Measurements from ENCODE around the gene P3R3URF. TPM values are rescaled to one million over a fixed set of nuclear protein-coding genes. Genes with fewer than 3 reads are reported as not detected.

P3R3URF gene
- total and polyA plus RNA-seq, 4 donors, result not detected

GRCh38 chr1:46193285-46193684, 17.0 kb upstream of the P3R3URF start:
- Histone ChIP-seq H3K9ac (ENCODE audit: low read depth in 1 of 2, low read length in 2 of 2) (no peak overlapping the region), H3K4me3 (ENCODE audit: low read depth in 1 of 3, low read length in 3 of 3) (no peak overlapping the region), H3K27me3 (ENCODE audit: control insufficient read depth in 4 of 4, insufficient read depth in 4 of 4, low read length in 3 of 4) (no peaks in the 10 kb centered on the region), H3K4me1 (ENCODE audit: control insufficient read depth in 4 of 4, insufficient read depth in 4 of 4, low read length in 3 of 4) (peaks cover 2 to 48% (median 29%) of the 10 kb centered on the region in 4 donors), H3K27ac (ENCODE audit: low read depth in 1 of 2, low read length in 2 of 2) (no peak overlapping the region), H3K36me3 (ENCODE audit: control insufficient read depth in 4 of 4, insufficient read depth in 3 of 4, low read depth in 1 of 4, low read length in 3 of 4) (peaks cover 9 to 38% (median 29%) of the 10 kb centered on the region in 4 donors), H3K9me3 (ENCODE audit: control insufficient read depth in 4 of 4, low read length in 3 of 4) (no peaks in the 10 kb centered on the region)
- DNase-seq (ENCODE audit: low spot score), result no peak
- 98% methylated on average over 7 of the region's 7 CpGs for WGBS
- TF ChIP-seq, protein P1, sequence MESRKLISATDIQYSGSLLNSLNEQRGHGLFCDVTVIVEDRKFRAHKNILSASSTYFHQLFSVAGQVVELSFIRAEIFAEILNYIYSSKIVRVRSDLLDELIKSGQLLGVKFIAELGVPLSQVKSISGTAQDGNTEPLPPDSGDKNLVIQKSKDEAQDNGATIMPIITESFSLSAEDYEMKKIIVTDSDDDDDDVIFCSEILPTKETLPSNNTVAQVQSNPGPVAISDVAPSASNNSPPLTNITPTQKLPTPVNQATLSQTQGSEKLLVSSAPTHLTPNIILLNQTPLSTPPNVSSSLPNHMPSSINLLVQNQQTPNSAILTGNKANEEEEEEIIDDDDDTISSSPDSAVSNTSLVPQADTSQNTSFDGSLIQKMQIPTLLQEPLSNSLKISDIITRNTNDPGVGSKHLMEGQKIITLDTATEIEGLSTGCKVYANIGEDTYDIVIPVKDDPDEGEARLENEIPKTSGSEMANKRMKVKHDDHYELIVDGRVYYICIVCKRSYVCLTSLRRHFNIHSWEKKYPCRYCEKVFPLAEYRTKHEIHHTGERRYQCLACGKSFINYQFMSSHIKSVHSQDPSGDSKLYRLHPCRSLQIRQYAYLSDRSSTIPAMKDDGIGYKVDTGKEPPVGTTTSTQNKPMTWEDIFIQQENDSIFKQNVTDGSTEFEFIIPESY (IDR thresholded peaks at IDR 0.05), result no peak
- TF ChIP-seq EGR1 (IDR thresholded peaks at IDR 0.05; ENCODE audit: low read depth in 2 of 2) (no peak), HNF4A (conservative IDR thresholded peaks at IDR 0.05) (no peak), FOXA2 (IDR thresholded peaks at IDR 0.05) (no peak), ATF3 (IDR thresholded peaks at IDR 0.05) (no peak), JUND (IDR thresholded peaks at IDR 0.05) (no peak), RXRA (IDR thresholded peaks at IDR 0.05) (no peak), TAF1 (conservative IDR thresholded peaks at IDR 0.05) (no peak), YY1 (IDR thresholded peaks at IDR 0.05) (no peak), SP1 (IDR thresholded peaks at IDR 0.05) (no peak), HNF4G (IDR thresholded peaks at IDR 0.05) (no peak), RAD21 (IDR thresholded peaks at IDR 0.05) (no peak), NR2F2 (IDR thresholded peaks at IDR 0.05) (no peak)
- TF ChIP-seq, protein P2, sequence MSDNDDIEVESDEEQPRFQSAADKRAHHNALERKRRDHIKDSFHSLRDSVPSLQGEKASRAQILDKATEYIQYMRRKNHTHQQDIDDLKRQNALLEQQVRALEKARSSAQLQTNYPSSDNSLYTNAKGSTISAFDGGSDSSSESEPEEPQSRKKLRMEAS (IDR thresholded peaks at IDR 0.05), result no peak
- TF ChIP-seq, protein P3, sequence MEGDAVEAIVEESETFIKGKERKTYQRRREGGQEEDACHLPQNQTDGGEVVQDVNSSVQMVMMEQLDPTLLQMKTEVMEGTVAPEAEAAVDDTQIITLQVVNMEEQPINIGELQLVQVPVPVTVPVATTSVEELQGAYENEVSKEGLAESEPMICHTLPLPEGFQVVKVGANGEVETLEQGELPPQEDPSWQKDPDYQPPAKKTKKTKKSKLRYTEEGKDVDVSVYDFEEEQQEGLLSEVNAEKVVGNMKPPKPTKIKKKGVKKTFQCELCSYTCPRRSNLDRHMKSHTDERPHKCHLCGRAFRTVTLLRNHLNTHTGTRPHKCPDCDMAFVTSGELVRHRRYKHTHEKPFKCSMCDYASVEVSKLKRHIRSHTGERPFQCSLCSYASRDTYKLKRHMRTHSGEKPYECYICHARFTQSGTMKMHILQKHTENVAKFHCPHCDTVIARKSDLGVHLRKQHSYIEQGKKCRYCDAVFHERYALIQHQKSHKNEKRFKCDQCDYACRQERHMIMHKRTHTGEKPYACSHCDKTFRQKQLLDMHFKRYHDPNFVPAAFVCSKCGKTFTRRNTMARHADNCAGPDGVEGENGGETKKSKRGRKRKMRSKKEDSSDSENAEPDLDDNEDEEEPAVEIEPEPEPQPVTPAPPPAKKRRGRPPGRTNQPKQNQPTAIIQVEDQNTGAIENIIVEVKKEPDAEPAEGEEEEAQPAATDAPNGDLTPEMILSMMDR (IDR thresholded peaks at IDR 0.05; ENCODE audit: low read depth, low read length, missing input control), result no peak
- TF ChIP-seq, protein P4, sequence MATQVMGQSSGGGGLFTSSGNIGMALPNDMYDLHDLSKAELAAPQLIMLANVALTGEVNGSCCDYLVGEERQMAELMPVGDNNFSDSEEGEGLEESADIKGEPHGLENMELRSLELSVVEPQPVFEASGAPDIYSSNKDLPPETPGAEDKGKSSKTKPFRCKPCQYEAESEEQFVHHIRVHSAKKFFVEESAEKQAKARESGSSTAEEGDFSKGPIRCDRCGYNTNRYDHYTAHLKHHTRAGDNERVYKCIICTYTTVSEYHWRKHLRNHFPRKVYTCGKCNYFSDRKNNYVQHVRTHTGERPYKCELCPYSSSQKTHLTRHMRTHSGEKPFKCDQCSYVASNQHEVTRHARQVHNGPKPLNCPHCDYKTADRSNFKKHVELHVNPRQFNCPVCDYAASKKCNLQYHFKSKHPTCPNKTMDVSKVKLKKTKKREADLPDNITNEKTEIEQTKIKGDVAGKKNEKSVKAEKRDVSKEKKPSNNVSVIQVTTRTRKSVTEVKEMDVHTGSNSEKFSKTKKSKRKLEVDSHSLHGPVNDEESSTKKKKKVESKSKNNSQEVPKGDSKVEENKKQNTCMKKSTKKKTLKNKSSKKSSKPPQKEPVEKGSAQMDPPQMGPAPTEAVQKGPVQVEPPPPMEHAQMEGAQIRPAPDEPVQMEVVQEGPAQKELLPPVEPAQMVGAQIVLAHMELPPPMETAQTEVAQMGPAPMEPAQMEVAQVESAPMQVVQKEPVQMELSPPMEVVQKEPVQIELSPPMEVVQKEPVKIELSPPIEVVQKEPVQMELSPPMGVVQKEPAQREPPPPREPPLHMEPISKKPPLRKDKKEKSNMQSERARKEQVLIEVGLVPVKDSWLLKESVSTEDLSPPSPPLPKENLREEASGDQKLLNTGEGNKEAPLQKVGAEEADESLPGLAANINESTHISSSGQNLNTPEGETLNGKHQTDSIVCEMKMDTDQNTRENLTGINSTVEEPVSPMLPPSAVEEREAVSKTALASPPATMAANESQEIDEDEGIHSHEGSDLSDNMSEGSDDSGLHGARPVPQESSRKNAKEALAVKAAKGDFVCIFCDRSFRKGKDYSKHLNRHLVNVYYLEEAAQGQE (IDR thresholded peaks at IDR 0.05), result no peak

- Histone ChIP-seq H3K27me3 (ENCODE audit: control insufficient read depth in 4 of 4, insufficient read depth in 4 of 4, low read length in 3 of 4) (no peaks in the 10 kb centered on the region), H3K36me3 (ENCODE audit: control insufficient read depth in 4 of 4, insufficient read depth in 3 of 4, low read depth in 1 of 4, low read length in 3 of 4) (peaks cover 11 to 38% (median 29%) of the 10 kb centered on the region in 4 donors), H3K9me3 (ENCODE audit: control insufficient read depth in 4 of 4, low read length in 3 of 4) (no peaks in the 10 kb centered on the region), H3K27ac (ENCODE audit: low read depth in 1 of 2, low read length in 2 of 2) (no peak overlapping the region), H3K9ac (ENCODE audit: low read depth in 1 of 2, low read length in 2 of 2) (no peak overlapping the region), H3K4me3 (ENCODE audit: low read depth in 1 of 3, low read length in 3 of 3) (no peak overlapping the region), H3K4me1 (ENCODE audit: control insufficient read depth in 4 of 4, insufficient read depth in 4 of 4, low read length in 3 of 4) (peaks cover 2 to 41% (median 24%) of the 10 kb centered on the region in 4 donors)
- 95% methylated on average over 10 of the region's 10 CpGs for WGBS
- DNase-seq (ENCODE audit: low spot score), result no peak
- TF ChIP-seq RAD21 (IDR thresholded peaks at IDR 0.05) (no peak), EGR1 (IDR thresholded peaks at IDR 0.05; ENCODE audit: low read depth in 2 of 2) (no peak)
- TF ChIP-seq, protein P1 (IDR thresholded peaks at IDR 0.05), result no peak
- TF ChIP-seq, protein P3 (IDR thresholded peaks at IDR 0.05; ENCODE audit: low read depth, low read length, missing input control), result no peak
These were observed 15.9 kb upstream of the P3R3URF start for GRCh38 chr1:46192171-46192570.
